Neural progenitor cell (in vitro differentiated cells): ENCODE measurements around the gene ESYT2. TPM values are rescaled to one million over a fixed set of nuclear protein-coding genes. Genes with fewer than 3 reads are reported as not detected.
"Not testable (repeated sequence)": the region's sequence is repeated elsewhere in the genome, so short reads cannot be mapped to it uniquely, and the experiment has no call there.

Source experiments
- DNase-seq: peaks from one replicate; pipeline ENCODE4 v3.0.0-alpha.2; 2016; ENCODE audit warnings: low spot score
- H2AFZ ChIP-seq: fragments of 200-600 bp; sonication (generic); replicated peaks from 2 replicates; pipeline ENCODE4 v1.6.1; 2016; ENCODE audit warnings: antibody characterized with exemption
- H3F3A ChIP-seq: fragments of 200-600 bp; sonication (generic); 2 replicates; pipeline ENCODE4 v1.6.1; 2016; ENCODE audit warnings: antibody characterized with exemption, low read depth
- H3K27ac ChIP-seq: fragments of 200-600 bp; sonication (generic); 2 replicates; pipeline ENCODE4 v1.5.1; 2016; ENCODE audit warnings: mild to moderate bottlenecking
- H3K27me3 ChIP-seq: fragments of 200-600 bp; sonication (generic); 2 replicates; pipeline ENCODE4 v1.6.1; 2016; ENCODE audit warnings: mild to moderate bottlenecking, moderate library complexity
- H3K36me3 ChIP-seq: fragments of 200-600 bp; sonication (generic); 2 replicates; pipeline ENCODE4 v1.5.1; 2016
- H3K4me1 ChIP-seq: fragments of 200-600 bp; sonication (generic); 2 replicates; pipeline ENCODE4 v1.6.1; 2016; ENCODE audit warnings: mixed run types
- H3K4me2 ChIP-seq: fragments of 200-600 bp; sonication (generic); 2 replicates; pipeline ENCODE4 v1.6.1; 2016
- H3K4me3 ChIP-seq: fragments of 200-600 bp; sonication (generic); 2 replicates; pipeline ENCODE4 v1.5.1; 2016
- H3K79me2 ChIP-seq: fragments of 200-600 bp; sonication (generic); 2 replicates; pipeline ENCODE4 v1.6.1; 2016; ENCODE audit warnings: low read depth
- H3K9ac ChIP-seq: fragments of 200-600 bp; sonication (generic); 2 replicates; pipeline ENCODE4 v1.6.1; 2016
- H3K9me3 ChIP-seq: fragments of 200-600 bp; sonication (generic); 2 replicates; pipeline ENCODE4 v1.5.1; 2016; ENCODE audit warnings: low read depth
- H4K20me1 ChIP-seq: fragments of 200-600 bp; sonication (generic); 2 replicates; pipeline ENCODE4 v1.6.1; 2016; ENCODE audit warnings: low read depth
- H3K27ac Mint-ChIP-seq: 3 replicates; pipeline ENCODE4 v1.8.0; 2021; ENCODE audit warnings: mixed read lengths
- H3K27me3 Mint-ChIP-seq: 2 replicates; pipeline ENCODE4 v1.8.0; 2022; ENCODE audit warnings: low read depth, mild to moderate bottlenecking, inconsistent platforms, moderate library complexity, mixed read lengths; ENCODE audit not compliant: insufficient read depth
- H3K36me3 Mint-ChIP-seq: 3 replicates; pipeline ENCODE4 v1.8.0; 2021; ENCODE audit warnings: mixed read lengths
- H3K4me1 Mint-ChIP-seq: 3 replicates; pipeline ENCODE4 v1.8.0; 2021; ENCODE audit warnings: mixed read lengths
- H3K4me3 Mint-ChIP-seq: 3 replicates; pipeline ENCODE4 v1.8.0; 2021; ENCODE audit warnings: mild to moderate bottlenecking, moderate library complexity, mixed read lengths
- H3K9me3 Mint-ChIP-seq: 3 replicates; pipeline ENCODE4 v1.8.0; 2020; ENCODE audit warnings: mixed read lengths
- CTCF ChIP-seq: fragments of 200-600 bp; sonication (generic); IDR thresholded peaks from 2 replicates; pipeline ENCODE4 v1.5.1; 2017; ENCODE audit warnings: antibody characterized with exemption, mild to moderate bottlenecking
- EZH2 ChIP-seq: fragments of 200-600 bp; sonication (generic); IDR thresholded peaks from 2 replicates; pipeline ENCODE4 v1.6.1; 2017; ENCODE audit warnings: antibody characterized with exemption, mild to moderate bottlenecking, moderate library complexity
- EZH2phosphoT487 ChIP-seq: fragments of 200-600 bp; sonication (generic); IDR thresholded peaks from 2 replicates; pipeline ENCODE4 v1.6.1; 2017; ENCODE audit warnings: antibody characterized with exemption
- total RNA-seq: library from RNA; depleted of rRNA; stranded (reverse); fragments of >200 nt; gene quantifications from 2 replicates; pipeline ENCODE4 v1.2.3, GENCODE V29; 2015; ENCODE audit warnings: low replicate concordance

Gene ESYT2
- total RNA-seq, 1 donor from 2014 or later, result 33.4 TPM

- Histone ChIP-seq H3K4me3 (no peak overlapping the region), H3K27me3 (no peaks in the 10 kb centered on the region), H4K20me1 (peaks cover 24% of the 10 kb centered on the region), H3K9me3 (no peaks in the 10 kb centered on the region), H2AFZ (no peak overlapping the region), H3K4me2 (no peak overlapping the region), H3K79me2 (peaks cover 100% of the 10 kb centered on the region), H3K4me1 (peaks cover 16% of the 10 kb centered on the region), H3K9ac (no peak overlapping the region), H3F3A (no peaks in the 10 kb centered on the region), H3K27ac (no peak overlapping the region), H3K36me3 (peaks cover 11% of the 10 kb centered on the region)
- Mint-ChIP-seq H3K4me3 (no peak overlapping the region), H3K36me3 (peaks cover 26% of the 10 kb centered on the region), H3K9me3 (no peaks in the 10 kb centered on the region), H3K4me1 (peaks cover 24% of the 10 kb centered on the region), H3K27ac (no peak overlapping the region), H3K27me3 (no peaks in the 10 kb centered on the region)
- TF ChIP-seq CTCF (no peak), EZH2 (no peak), EZH2phosphoT487 (no peak)
- no peak for DNase-seq
Observed at GRCh38 chr7:158698657-158699195, 130.6 kb downstream of the ESYT2 start.

- not testable (repeated sequence) for H3K4me3 Mint-ChIP-seq, H3K27ac Mint-ChIP-seq, H2AFZ ChIP-seq, DNase-seq, H3K9ac ChIP-seq, H3K9me3 ChIP-seq, H3K27ac ChIP-seq, H3K4me3 ChIP-seq, H3K27me3 ChIP-seq, H3K27me3 Mint-ChIP-seq, H3K9me3 Mint-ChIP-seq, H3K4me1 ChIP-seq, H3K4me2 ChIP-seq, H3F3A ChIP-seq
- H3K36me3 ChIP-seq, result peaks cover 11% of the 10 kb centered on the region
- H3K79me2 ChIP-seq, result peaks cover 94% of the 10 kb centered on the region
- H3K4me1 Mint-ChIP-seq, result peaks cover 12% of the 10 kb centered on the region
- H3K36me3 Mint-ChIP-seq, result peaks cover 29% of the 10 kb centered on the region
- H4K20me1 ChIP-seq, result peaks cover 12% of the 10 kb centered on the region
Observed at GRCh38 chr7:158697597-158697996, 131.7 kb downstream of the ESYT2 start.

- Histone ChIP-seq H3K4me3 (no peak overlapping the region), H3K4me2 (no peak overlapping the region), H3K9me3 (no peaks in the 10 kb centered on the region), H3K27ac (no peak overlapping the region), H2AFZ (no peak overlapping the region), H3K27me3 (no peaks in the 10 kb centered on the region), H3K4me1 (no peaks in the 10 kb centered on the region), H3K36me3 (peaks cover 11% of the 10 kb centered on the region), H3F3A (no peaks in the 10 kb centered on the region), H3K79me2 (peaks cover 84% of the 10 kb centered on the region), H3K9ac (no peak overlapping the region), H4K20me1 (peaks cover 12% of the 10 kb centered on the region)
- Mint-ChIP-seq H3K27ac (no peak overlapping the region), H3K27me3 (no peaks in the 10 kb centered on the region), H3K4me3 (no peak overlapping the region), H3K4me1 (no peaks in the 10 kb centered on the region), H3K36me3 (peaks cover 28% of the 10 kb centered on the region), H3K9me3 (no peaks in the 10 kb centered on the region)
- peak; percentile 32 for DNase-seq
- TF ChIP-seq CTCF, result peak; percentile 31
- no peak for TF ChIP-seq EZH2
Observed at GRCh38 chr7:158695726-158696452, 133.4 kb downstream of the ESYT2 start.

GRCh38 chr7:158695056-158695455 lies 134.3 kb downstream of the ESYT2 start:
- H3K4me1 ChIP-seq, result no peaks in the 10 kb centered on the region
- peaks cover 11% of the 10 kb centered on the region for H3K36me3 ChIP-seq
- H3K27ac Mint-ChIP-seq, result no peak overlapping the region
- no peak overlapping the region for H2AFZ ChIP-seq
- no peak overlapping the region for H3K4me3 Mint-ChIP-seq
- no peaks in the 10 kb centered on the region for H3K27me3 Mint-ChIP-seq
- DNase-seq, result no peak
- H3K9me3 ChIP-seq, result no peaks in the 10 kb centered on the region
- no peaks in the 10 kb centered on the region for H3F3A ChIP-seq
- no peaks in the 10 kb centered on the region for H3K4me1 Mint-ChIP-seq
- no peak overlapping the region for H3K4me3 ChIP-seq
- peaks cover 28% of the 10 kb centered on the region for H3K36me3 Mint-ChIP-seq
- H3K27ac ChIP-seq, result no peak overlapping the region
- TF ChIP-seq EZH2, result no peak
- TF ChIP-seq CTCF, result no peak
- no peak for TF ChIP-seq EZH2phosphoT487
- H3K4me2 ChIP-seq, result no peak overlapping the region
- peaks cover 12% of the 10 kb centered on the region for H4K20me1 ChIP-seq
- H3K9me3 Mint-ChIP-seq, result no peaks in the 10 kb centered on the region
- peaks cover 75% of the 10 kb centered on the region for H3K79me2 ChIP-seq
- H3K9ac ChIP-seq, result no peak overlapping the region
- no peaks in the 10 kb centered on the region for H3K27me3 ChIP-seq
